IMR-90 (cell line): Measurements from ENCODE around the gene SRC. TPM values are rescaled to one million over a fixed set of nuclear protein-coding genes. Genes with fewer than 3 reads are reported as not detected.

Experiments used
- ATAC-seq: fragments of 200-7000 bp; cut with Tn5 transposase; 2 replicates; pipeline ENCODE4 v1.9.1; 2020; ENCODE audit warnings: low read depth, mild to moderate bottlenecking, moderate library complexity
- BruUV-seq: library from RNA; stranded (reverse); fragments of 400-500 nt; replicated peaks from 2 replicates; lab custom pipeline; 2021; lab: Mats Ljungman, UMichigan
- CTCF ChIA-PET: fragments of 300-600 bp; formaldehyde crosslinking; extraction: SDS; loops from one replicate; lab custom pipeline; 2021; ENCODE audit warnings: antibody characterized with exemption; lab: Yijun Ruan, JAX
- POLR2A ChIA-PET: fragments of 300-600 bp; sonication (Branson Sonifier 250); formaldehyde crosslinking; loops from one replicate; lab custom pipeline; 2022; ENCODE audit warnings: antibody characterized with exemption; ENCODE audit not compliant: unreplicated experiment; lab: Charles Lee
- DNase-seq: peaks from one replicate; pipeline ENCODE4 v3.0.0; 2013
- H2AFZ ChIP-seq: replicated peaks from 2 replicates; pipeline ENCODE3; 2013; ENCODE audit warnings: low read length, mild to moderate bottlenecking; ENCODE audit not compliant: poor library complexity
- H2AK5ac ChIP-seq: 2 replicates; pipeline ENCODE4 v1.6.1; 2013; ENCODE audit warnings: low read depth, low read length, inconsistent platforms
- H2AK9ac ChIP-seq: replicated peaks from 2 replicates; pipeline ENCODE3; 2013; ENCODE audit warnings: mild to moderate bottlenecking, low read depth, low read length, moderate library complexity; ENCODE audit not compliant: poor library complexity
- H2BK120ac ChIP-seq: 2 replicates; pipeline ENCODE4 v1.6.1; 2013; ENCODE audit warnings: low read depth, low read length, inconsistent platforms
- H2BK15ac ChIP-seq: 3 replicates; pipeline ENCODE4 v1.6.1; 2013; ENCODE audit warnings: low read depth, low read length, inconsistent platforms
- H2BK20ac ChIP-seq: 2 replicates; pipeline ENCODE4 v1.6.1; 2013; ENCODE audit warnings: low read depth, mild to moderate bottlenecking, inconsistent platforms, low read length, moderate library complexity
- H2BK5ac ChIP-seq: 2 replicates; pipeline ENCODE4 v1.6.1; 2013; ENCODE audit warnings: mild to moderate bottlenecking, low read depth, low read length, inconsistent platforms; ENCODE audit not compliant: poor library complexity, severe bottlenecking
- H3K14ac ChIP-seq: replicated peaks from 2 replicates; pipeline ENCODE4 v1.6.1; 2013; ENCODE audit warnings: low read depth, low read length, inconsistent platforms
- H3K18ac ChIP-seq: 2 replicates; pipeline ENCODE4 v1.6.1; 2013; ENCODE audit warnings: low read depth, low read length, control low read depth
- H3K23ac ChIP-seq: 2 replicates; pipeline ENCODE4 v1.6.1; 2013; ENCODE audit warnings: low read depth, low read length, inconsistent platforms
- H3K27ac ChIP-seq: 2 replicates; pipeline ENCODE4 v1.5.1; 2013; ENCODE audit warnings: mild to moderate bottlenecking, control low read depth, low read length; ENCODE audit not compliant: insufficient read depth
- H3K27me3 ChIP-seq: 2 replicates; pipeline ENCODE4 v1.6.1; 2013; ENCODE audit warnings: low read length; ENCODE audit not compliant: control insufficient read depth, insufficient read depth
- H3K36me3 ChIP-seq: 2 replicates; pipeline ENCODE4 v1.6.1; 2013; ENCODE audit warnings: low read length, mixed read lengths; ENCODE audit not compliant: control insufficient read depth, insufficient read depth
- H3K4ac ChIP-seq: 2 replicates; pipeline ENCODE4 v1.6.1; 2013; ENCODE audit warnings: low read depth, low read length, inconsistent platforms
- H3K4me1 ChIP-seq: 2 replicates; pipeline ENCODE4 v1.6.1; 2013; ENCODE audit warnings: low read length, mixed read lengths; ENCODE audit not compliant: control insufficient read depth, insufficient read depth
- H3K4me2 ChIP-seq: 2 replicates; pipeline ENCODE4 v1.6.1; 2013; ENCODE audit warnings: low read depth, mild to moderate bottlenecking, control low read depth, low read length, moderate library complexity
- H3K4me3 ChIP-seq: 2 replicates; pipeline ENCODE4 v1.5.1; 2013; ENCODE audit warnings: low read depth, mild to moderate bottlenecking, control low read depth, low read length, moderate library complexity; ENCODE audit not compliant: insufficient read depth
- H3K56ac ChIP-seq: 2 replicates; pipeline ENCODE4 v1.6.1; 2013; ENCODE audit warnings: low read length, inconsistent platforms; ENCODE audit not compliant: insufficient read depth; ENCODE audit errors: extremely low read depth
- H3K79me1 ChIP-seq, 2 experiments: 2 replicates each; pipeline ENCODE4 v1.6.1; 2013; ENCODE audit warnings: low read length in 2 of 2, inconsistent platforms in 1 of 2, low read depth in 1 of 2
- H3K9ac ChIP-seq: 2 replicates; pipeline ENCODE4 v1.6.1; 2013; ENCODE audit warnings: low read depth, low read length, control low read depth
- H3K9me1 ChIP-seq: 2 replicates; pipeline ENCODE4 v1.6.1; 2013; ENCODE audit warnings: low read length, inconsistent platforms; ENCODE audit not compliant: insufficient read depth
- H3K9me3 ChIP-seq: 2 replicates; pipeline ENCODE4 v1.6.1; 2013; ENCODE audit warnings: low read length; ENCODE audit not compliant: control insufficient read depth, insufficient read depth
- H4K20me1 ChIP-seq: 2 replicates; pipeline ENCODE4 v1.6.1; 2013; ENCODE audit warnings: low read length, inconsistent platforms; ENCODE audit not compliant: insufficient read depth
- H4K5ac ChIP-seq: 2 replicates; pipeline ENCODE4 v1.6.1; 2013; ENCODE audit warnings: mild to moderate bottlenecking, low read depth, low read length, control low read depth
- H4K8ac ChIP-seq, 2 experiments: 2 replicates each; pipeline ENCODE4 v1.6.1; 2013; ENCODE audit warnings: low read depth in 2 of 2, low read length in 2 of 2, control low read depth in 1 of 2, inconsistent platforms in 1 of 2
- H4K91ac ChIP-seq: 2 replicates; pipeline ENCODE4 v1.6.1; 2013; ENCODE audit warnings: low read depth, low read length, inconsistent platforms; ENCODE audit not compliant: insufficient read depth
- BHLHE40 ChIP-seq: fragments of 150-350 bp; IDR thresholded peaks from 2 replicates; pipeline ENCODE4 v1.6.1; 2016; ENCODE audit warnings: mild to moderate bottlenecking, low read depth, low read length
- CEBPB ChIP-seq: IDR thresholded peaks from 2 replicates; pipeline ENCODE4 v1.6.1; 2012; ENCODE audit warnings: low read depth, low read length, improper control_type of control experiment
- CHD1 ChIP-seq: IDR thresholded peaks from 2 replicates; pipeline ENCODE4 v1.6.1; 2012; ENCODE audit warnings: low read depth, low read length, improper control_type of control experiment
- FOS ChIP-seq: fragments of 150-350 bp; IDR thresholded peaks from 2 replicates; pipeline ENCODE4 v1.6.1; 2016; ENCODE audit warnings: low read depth, low read length
- MAFK ChIP-seq: IDR thresholded peaks from 2 replicates; pipeline ENCODE4 v1.6.1; 2012; ENCODE audit warnings: low read depth, low read length, improper control_type of control experiment
- MAZ ChIP-seq: IDR thresholded peaks from 2 replicates; pipeline ENCODE4 v1.6.1; 2012; ENCODE audit warnings: low read depth, mild to moderate bottlenecking, low read length, improper control_type of control experiment, moderate library complexity, borderline replicate concordance
- MXI1 ChIP-seq: IDR thresholded peaks from 2 replicates; pipeline ENCODE4 v1.6.1; 2012; ENCODE audit warnings: low read depth, mild to moderate bottlenecking, low read length, moderate library complexity, borderline replicate concordance
- NFE2L2 ChIP-seq: fragments of 150-350 bp; IDR thresholded peaks from 2 replicates; pipeline ENCODE4 v1.6.1; 2016; ENCODE audit warnings: low read depth, mild to moderate bottlenecking, low read length
- RAD21 ChIP-seq: IDR thresholded peaks from 2 replicates; pipeline ENCODE4 v1.6.1; 2012; ENCODE audit warnings: low read length, improper control_type of control experiment
- RCOR1 ChIP-seq: IDR thresholded peaks from 2 replicates; pipeline ENCODE4 v1.6.1; 2012; ENCODE audit warnings: mild to moderate bottlenecking, low read length, improper control_type of control experiment; ENCODE audit not compliant: insufficient replicate concordance
- RFX5 ChIP-seq: IDR thresholded peaks from 2 replicates; pipeline ENCODE4 v1.8.0; 2012; ENCODE audit warnings: low read depth, mild to moderate bottlenecking, low read length, moderate library complexity
- SMC3 ChIP-seq: fragments of 150-350 bp; IDR thresholded peaks from 2 replicates; pipeline ENCODE4 v1.6.1; 2016; ENCODE audit warnings: low read depth, mild to moderate bottlenecking, antibody characterized with exemption, low read length, moderate library complexity
- WGBS, 2 experiments: methylation state at CpG; one replicate each; pipeline versions ENCODE4 v1.1.5 to v1.1.7; 2013; ENCODE audit warnings: missing lambda C conversion rate in 2 of 2; ENCODE audit not compliant: insufficient read length in 1 of 2; ENCODE audit errors: extremely low coverage in 2 of 2; 5-methylcytosine and 5-hydroxymethylcytosine counted together
- dilution Hi-C: fragments of 300-500 bp; cut with HindIII; formaldehyde crosslinking; loops from one replicate; pipeline ENCODE4 v1.14.3; 2018; ENCODE audit warnings: low sequenced_read_pairs; ENCODE audit not compliant: unreplicated experiment
- in situ Hi-C: fragments of 300-500 bp; cut with MboI; formaldehyde crosslinking; loops from 3 replicates; pipeline ENCODE4 v1.14.3; 2019; ENCODE audit warnings: low sequenced_read_pairs, inconsistent platforms, mixed read lengths
- intact Hi-C: fragments of 100-400 bp; cut with micrococcal nuclease; formaldehyde crosslinking; loops from 2 replicates; pipeline ENCODE4 v1.10.0; 2022
- polyA plus RNA-seq, 3 experiments: library from polyadenylated mRNA; depleted of rRNA; stranded (reverse); fragments of >200 nt; gene quantifications; 2 replicates each; pipeline ENCODE4 v1.2.3, GENCODE V29; 2012; ENCODE audit warnings: low replicate concordance in 1 of 3
- total RNA-seq: library from RNA; depleted of rRNA; stranded (reverse); fragments of >200 nt; gene quantifications from 2 replicates; pipeline ENCODE4 v1.2.3, GENCODE V29; 2012
- TF ChIP-seq, protein P1 (sequence below): conservative IDR thresholded peaks from 2 replicates; pipeline ENCODE4 v1.5.1; 2012; ENCODE audit warnings: mild to moderate bottlenecking, low read depth, low read length, improper control_type of control experiment
- TF ChIP-seq, protein P2 (sequence below): fragments of 150-350 bp; IDR thresholded peaks from 2 replicates; pipeline ENCODE4 v1.6.1; 2017; ENCODE audit warnings: mild to moderate bottlenecking, antibody characterized with exemption, low read length, low read depth
- TF ChIP-seq, protein P3 (sequence below): fragments of 150-350 bp; IDR thresholded peaks from 2 replicates; pipeline ENCODE4 v1.6.1; 2016; ENCODE audit warnings: low read depth, mild to moderate bottlenecking, low read length, moderate library complexity, borderline replicate concordance

The SRC gene
- total and polyA plus RNA-seq, 2 of the 4 experiments (the other 2 are of a cell fraction), result 7.0 to 24.2 TPM

DNA sequence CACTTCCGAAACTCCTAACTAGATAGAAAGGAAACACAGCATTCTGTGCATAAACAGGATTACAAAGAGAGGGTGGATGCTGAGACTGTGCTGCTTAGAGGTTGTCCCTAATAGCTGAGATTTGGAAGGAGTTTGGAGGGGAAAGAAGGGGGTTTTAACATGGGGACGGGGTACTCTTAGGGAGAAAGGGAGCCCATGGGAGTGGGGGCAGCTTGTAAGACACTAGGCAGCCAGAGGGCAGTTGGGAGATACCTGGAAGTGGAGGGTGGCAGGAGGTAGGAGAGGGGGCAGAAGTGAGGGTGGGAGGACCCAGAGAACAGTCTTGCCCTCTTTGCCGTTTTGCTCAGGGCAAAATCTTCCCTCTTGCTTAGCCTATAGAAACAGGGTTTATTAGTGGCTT is 40.1 kb upstream of the SRC start:
- ATAC-seq (no peak), DNase-seq (no peak)
- intact Hi-C loops (no loop called here), in situ Hi-C loops (no loop called here), dilution Hi-C loops (no loop called here)
- Histone ChIP-seq H3K14ac (no peak overlapping the region), H4K91ac (no peak overlapping the region), H2AK5ac (no peak overlapping the region), H4K20me1 (peaks cover 10% of the 10 kb centered on the region), H4K8ac (0 out of 4 replicates have a peak overlapping the region, but pooled peaks of 1 of the 2 experiments have one; percentile 1), H3K23ac (no peak overlapping the region), H3K56ac (no peak overlapping the region), H3K4me1 (peaks cover 2% of the 10 kb centered on the region; the same call in 1 of the 2 replicates), H2AFZ (no peak overlapping the region), H2BK120ac (no peak overlapping the region), H2AK9ac (no peak overlapping the region), H3K27ac (no peak overlapping the region), H3K18ac (no peak overlapping the region), H3K4me2 (no peak overlapping the region), H3K9me1 (peaks cover 32% of the 10 kb centered on the region), H2BK20ac (no peak overlapping the region), H3K9me3 (no peaks in the 10 kb centered on the region), H3K36me3 (peaks cover 44% of the 10 kb centered on the region), H3K9ac (no peak overlapping the region), H4K5ac (no peak overlapping the region), H2BK15ac (no peak overlapping the region), H3K4ac (no peak overlapping the region), H2BK5ac (no peak overlapping the region), H3K4me3 (no peak overlapping the region), H3K79me1 (peaks cover 46 to 80% of the 10 kb centered on the region in 2 experiments), H3K27me3 (no peaks in the 10 kb centered on the region)
- TF ChIP-seq, protein P1, sequence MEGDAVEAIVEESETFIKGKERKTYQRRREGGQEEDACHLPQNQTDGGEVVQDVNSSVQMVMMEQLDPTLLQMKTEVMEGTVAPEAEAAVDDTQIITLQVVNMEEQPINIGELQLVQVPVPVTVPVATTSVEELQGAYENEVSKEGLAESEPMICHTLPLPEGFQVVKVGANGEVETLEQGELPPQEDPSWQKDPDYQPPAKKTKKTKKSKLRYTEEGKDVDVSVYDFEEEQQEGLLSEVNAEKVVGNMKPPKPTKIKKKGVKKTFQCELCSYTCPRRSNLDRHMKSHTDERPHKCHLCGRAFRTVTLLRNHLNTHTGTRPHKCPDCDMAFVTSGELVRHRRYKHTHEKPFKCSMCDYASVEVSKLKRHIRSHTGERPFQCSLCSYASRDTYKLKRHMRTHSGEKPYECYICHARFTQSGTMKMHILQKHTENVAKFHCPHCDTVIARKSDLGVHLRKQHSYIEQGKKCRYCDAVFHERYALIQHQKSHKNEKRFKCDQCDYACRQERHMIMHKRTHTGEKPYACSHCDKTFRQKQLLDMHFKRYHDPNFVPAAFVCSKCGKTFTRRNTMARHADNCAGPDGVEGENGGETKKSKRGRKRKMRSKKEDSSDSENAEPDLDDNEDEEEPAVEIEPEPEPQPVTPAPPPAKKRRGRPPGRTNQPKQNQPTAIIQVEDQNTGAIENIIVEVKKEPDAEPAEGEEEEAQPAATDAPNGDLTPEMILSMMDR, result no peak
- TF ChIP-seq, protein P2, sequence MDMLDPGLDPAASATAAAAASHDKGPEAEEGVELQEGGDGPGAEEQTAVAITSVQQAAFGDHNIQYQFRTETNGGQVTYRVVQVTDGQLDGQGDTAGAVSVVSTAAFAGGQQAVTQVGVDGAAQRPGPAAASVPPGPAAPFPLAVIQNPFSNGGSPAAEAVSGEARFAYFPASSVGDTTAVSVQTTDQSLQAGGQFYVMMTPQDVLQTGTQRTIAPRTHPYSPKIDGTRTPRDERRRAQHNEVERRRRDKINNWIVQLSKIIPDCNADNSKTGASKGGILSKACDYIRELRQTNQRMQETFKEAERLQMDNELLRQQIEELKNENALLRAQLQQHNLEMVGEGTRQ, result no peak
- no peak for TF ChIP-seq FOS
- no peak for TF ChIP-seq MAFK
- TF ChIP-seq, protein P3, sequence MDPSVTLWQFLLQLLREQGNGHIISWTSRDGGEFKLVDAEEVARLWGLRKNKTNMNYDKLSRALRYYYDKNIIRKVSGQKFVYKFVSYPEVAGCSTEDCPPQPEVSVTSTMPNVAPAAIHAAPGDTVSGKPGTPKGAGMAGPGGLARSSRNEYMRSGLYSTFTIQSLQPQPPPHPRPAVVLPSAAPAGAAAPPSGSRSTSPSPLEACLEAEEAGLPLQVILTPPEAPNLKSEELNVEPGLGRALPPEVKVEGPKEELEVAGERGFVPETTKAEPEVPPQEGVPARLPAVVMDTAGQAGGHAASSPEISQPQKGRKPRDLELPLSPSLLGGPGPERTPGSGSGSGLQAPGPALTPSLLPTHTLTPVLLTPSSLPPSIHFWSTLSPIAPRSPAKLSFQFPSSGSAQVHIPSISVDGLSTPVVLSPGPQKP, result no peak
- no peak for TF ChIP-seq NFE2L2
- no peak for TF ChIP-seq RAD21
- TF ChIP-seq CEBPB, result no peak
- no peak for TF ChIP-seq SMC3
- TF ChIP-seq BHLHE40, result no peak
- no peak for TF ChIP-seq RFX5
- TF ChIP-seq MAZ, result no peak
- TF ChIP-seq RCOR1, result no peak
- TF ChIP-seq CHD1, result no peak
- no peak for TF ChIP-seq MXI1
- POLR2A ChIA-PET, result no interaction called here
- CTCF ChIA-PET, result no interaction called here
- no TSS peak for BruUV-seq
- WGBS, 2 experiments, result no CpG with 5 or more reads among the region's 3 CpGs
